ENCODE results near the gene TEKT2. TPM values are rescaled to one million over a fixed set of nuclear protein-coding genes. Genes with fewer than 3 reads are reported as not detected.
A peak's percentile ranks its signal among the peaks of the same experiment; 100 is the strongest.

TEKT2 gene
- total and polyA plus RNA-seq, 12 donors: 0.18 to 4.0 (median 0.72) TPM; not detected in 4

- no peak for DNase-seq
- Histone ChIP-seq H3K36me3 (replicated peaks in 1 of 2) (no peaks in the 10 kb centered on the region), H3K4me1 (replicated peaks in 1 of 2) (no peaks in the 10 kb centered on the region), H3K9me3 (replicated peaks in 1 of 3) (no peaks in the 10 kb centered on the region), H3K4me3 (no peak overlapping the region), H3K27ac (peak overlapping the region in 1 of 5 donors; percentile 37), H3K27me3 (no peaks in the 10 kb centered on the region)
- WGBS, 4 donors: 60 to 82% (median 75%) methylated on average over 12 to 18 of the region's 18 CpGs
- no peak for TF ChIP-seq CTCF (IDR thresholded peaks at IDR 0.05)
- no peak for TF ChIP-seq POLR2A (IDR thresholded peaks at IDR 0.05)
- intact Hi-C loops (cut with DNase I): no loop called here
These were observed 31.3 kb downstream of the TEKT2 start for GRCh38 chr1:36115200-36115669.

GRCh38 chr1:36115931-36116330 is 32.0 kb downstream of the TEKT2 start:
- H3K27ac ChIP-seq: no peak overlapping the region
- no peak overlapping the region for H3K4me3 ChIP-seq
- TF ChIP-seq CTCF (IDR thresholded peaks at IDR 0.05): no peak
- no peak for TF ChIP-seq POLR2A (IDR thresholded peaks at IDR 0.05)
- intact Hi-C loops (cut with DNase I): no loop called here
- no peaks in the 10 kb centered on the region for H3K27me3 ChIP-seq
- WGBS, 4 donors: 61 to 76% (median 75%) methylated on average over 5 of the region's 5 CpGs
- no peaks in the 10 kb centered on the region for H3K36me3 ChIP-seq (replicated peaks in 1 of 2)
- H3K9me3 ChIP-seq (replicated peaks in 1 of 3): no peaks in the 10 kb centered on the region
- DNase-seq: no peak
- no peaks in the 10 kb centered on the region for H3K4me1 ChIP-seq (replicated peaks in 1 of 2)

- DNase-seq: no peak
- no peak for TF ChIP-seq POLR2A (IDR thresholded peaks at IDR 0.05)
- no peak for TF ChIP-seq CTCF (IDR thresholded peaks at IDR 0.05)
- Histone ChIP-seq H3K4me1 (replicated peaks in 1 of 2) (no peaks in the 10 kb centered on the region), H3K36me3 (replicated peaks in 1 of 2) (no peaks in the 10 kb centered on the region), H3K27ac (no peak overlapping the region), H3K4me3 (no peak overlapping the region), H3K9me3 (replicated peaks in 1 of 3) (no peaks in the 10 kb centered on the region), H3K27me3 (no peaks in the 10 kb centered on the region)
- intact Hi-C loops (cut with DNase I): no loop called here
- WGBS, 4 donors: 85 to 96% (median 88%) methylated on average over 5 of the region's 5 CpGs; no CpG with 5 or more reads in 1 of the 4 donors
These were observed 33.0 kb downstream of the TEKT2 start for GRCh38 chr1:36116901-36117300.

- H3K27ac ChIP-seq: no peak overlapping the region
These were observed 34.7 kb downstream of the TEKT2 start for GRCh38 chr1:36118447-36119204.

More at GRCh38 chr1:36118447-36119204, 34.7 kb downstream of the TEKT2 start:
- WGBS, 4 donors: 74 to 85% (median 77%) methylated on average over 3 to 10 of the region's 10 CpGs
- no peaks in the 10 kb centered on the region for H3K36me3 ChIP-seq (replicated peaks in 1 of 2)
- no peaks in the 10 kb centered on the region for H3K4me1 ChIP-seq (replicated peaks in 1 of 2)
- no peaks in the 10 kb centered on the region for H3K27me3 ChIP-seq
- TF ChIP-seq CTCF (IDR thresholded peaks at IDR 0.05): no peak
- no peak for TF ChIP-seq POLR2A (IDR thresholded peaks at IDR 0.05)
- intact Hi-C loops (cut with DNase I): no loop called here
- H3K9me3 ChIP-seq (replicated peaks in 1 of 3): no peaks in the 10 kb centered on the region
- DNase-seq: no peak
- no peak overlapping the region for H3K4me3 ChIP-seq
